Middle frontal gyrus (tissue), 1 donor: ENCODE measurements around the gene RNF150.
"Not testable (repeated sequence)": the region's sequence is repeated elsewhere in the genome, so short reads cannot be mapped to it uniquely, and the experiment has no call there.

Source experiments
- DNase-seq: peaks from one replicate; pipeline ENCODE4 v3.0.0-alpha.2; 2015; ENCODE audit warnings: low spot score; ENCODE audit errors: extremely low spot score

Gene RNF150

GRCh38 chr4:141078871-141079270, 54.4 kb downstream of the RNF150 start:
- DNase-seq, result no peak

DNA sequence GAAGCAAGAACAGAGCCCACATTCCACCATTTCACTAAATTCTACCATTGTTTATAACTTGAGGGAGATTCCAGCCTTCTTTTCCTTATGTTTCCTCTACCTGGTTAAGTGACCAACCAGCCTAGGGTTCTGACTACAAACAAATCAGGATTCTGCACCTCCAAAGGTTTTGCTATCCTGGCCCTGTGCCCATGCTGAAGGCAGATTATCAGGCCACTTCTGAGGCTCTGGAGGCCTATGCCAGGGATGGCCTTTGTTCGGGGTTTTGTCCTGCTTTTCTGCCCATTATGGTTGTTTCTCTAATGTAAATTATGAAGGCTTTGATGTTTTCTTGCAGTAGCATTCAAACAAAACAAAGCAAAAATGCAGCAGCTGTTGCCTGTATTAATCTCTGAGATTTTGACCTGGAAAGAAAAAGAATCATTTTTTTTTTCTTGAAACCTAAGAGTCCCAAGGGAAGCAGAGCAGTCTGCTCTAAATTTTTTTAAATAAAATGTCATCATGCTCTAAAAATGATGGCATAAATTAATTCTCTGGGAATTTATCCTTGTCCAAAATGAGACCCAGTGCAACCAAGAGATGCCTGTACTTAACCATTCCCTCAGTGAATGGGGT, 55.6 kb downstream of the RNF150 start:
- no peak for DNase-seq

GRCh38 chr4:141075553-141075952, 57.7 kb downstream of the RNF150 start:
- DNase-seq, result no peak

GRCh38 chr4:141074098-141074878, 59.0 kb downstream of the RNF150 start:
- DNase-seq, result no peak

- DNase-seq, result no peak
Measured at GRCh38 chr4:141066690-141067089, 66.6 kb downstream of the RNF150 start.

DNA sequence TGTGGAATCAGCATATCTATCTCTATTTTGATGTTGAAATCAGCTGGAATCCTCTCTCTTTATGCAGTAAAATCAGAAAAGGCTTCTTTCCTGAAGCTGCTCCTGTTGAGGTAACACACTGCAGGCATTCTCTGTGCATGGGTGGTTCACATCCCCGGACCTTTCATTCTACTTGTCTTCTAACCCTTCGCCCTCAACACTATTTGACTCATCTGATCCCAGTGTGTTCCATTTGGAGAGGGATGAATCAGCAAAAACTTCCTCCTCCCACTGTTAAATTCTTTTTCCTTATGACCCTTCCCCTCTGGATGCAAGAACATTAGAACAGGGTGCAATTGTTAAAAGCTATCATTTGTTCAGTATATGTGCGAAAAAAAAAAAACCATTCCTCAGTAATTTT, 67.4 kb downstream of the RNF150 start:
- no peak for DNase-seq

DNA sequence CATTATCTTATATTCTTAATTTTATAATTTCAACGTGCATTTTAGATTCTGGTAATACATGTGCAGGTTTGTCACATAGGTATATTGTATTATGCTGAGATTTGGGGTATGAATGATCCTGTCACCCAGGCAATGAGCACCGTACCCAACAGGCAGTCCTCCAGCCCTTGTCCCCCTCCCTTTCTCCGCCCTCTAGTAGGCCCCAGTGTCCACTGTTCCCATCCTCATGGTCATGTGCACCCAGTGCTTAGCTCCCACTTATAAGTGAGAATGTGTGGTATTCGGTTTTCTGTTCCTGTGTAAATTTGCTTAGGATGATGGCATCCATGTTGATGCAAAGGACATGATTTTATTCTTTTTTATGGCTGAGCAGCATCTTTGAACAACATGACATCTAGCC, 70.6 kb downstream of the RNF150 start:
- DNase-seq, result no peak

DNA sequence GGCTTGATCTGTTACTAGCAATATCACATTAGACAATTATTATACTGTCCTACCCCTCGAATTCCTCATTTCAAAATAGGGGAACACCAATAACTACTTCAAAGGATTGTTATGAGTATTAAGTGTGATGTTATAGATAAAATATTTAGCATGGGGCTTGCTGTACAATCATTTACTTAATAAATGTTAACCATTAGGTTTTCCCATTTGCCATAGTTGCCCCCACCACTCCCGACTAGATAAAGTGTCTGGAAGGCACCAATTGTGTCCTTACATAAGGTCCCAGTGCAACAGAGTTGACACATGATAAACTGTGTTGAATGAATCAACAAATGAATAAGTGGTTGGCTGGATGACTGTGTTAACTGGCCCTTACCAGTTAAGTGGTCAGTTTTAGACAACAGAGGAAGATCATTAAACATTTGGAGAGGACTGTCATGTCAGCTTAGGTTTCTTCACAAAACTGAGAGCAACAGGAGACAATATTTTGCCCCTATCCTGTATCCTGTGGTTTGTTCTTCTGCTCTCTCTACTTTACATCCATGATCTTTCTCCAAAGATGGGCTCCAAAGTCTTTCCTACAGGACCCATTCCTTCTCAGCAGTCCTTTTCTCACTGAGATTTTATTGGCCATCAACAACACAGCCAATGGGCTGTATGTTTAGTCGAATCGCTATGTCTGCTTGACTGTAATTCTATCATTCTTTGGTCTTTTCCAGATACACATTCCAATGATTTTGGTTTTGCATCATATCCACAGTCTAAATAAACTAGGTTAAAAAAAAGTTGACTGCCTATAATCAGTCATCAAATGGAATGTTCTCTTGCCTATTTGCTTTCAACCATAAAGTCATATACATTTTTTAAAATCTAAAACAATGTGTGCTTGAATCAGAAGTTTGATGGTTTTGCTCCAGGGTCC, 74.4 kb downstream of the RNF150 start:
- no peak for DNase-seq

- no peak for DNase-seq
Measured at GRCh38 chr4:141057582-141057981, 75.7 kb downstream of the RNF150 start.

DNA sequence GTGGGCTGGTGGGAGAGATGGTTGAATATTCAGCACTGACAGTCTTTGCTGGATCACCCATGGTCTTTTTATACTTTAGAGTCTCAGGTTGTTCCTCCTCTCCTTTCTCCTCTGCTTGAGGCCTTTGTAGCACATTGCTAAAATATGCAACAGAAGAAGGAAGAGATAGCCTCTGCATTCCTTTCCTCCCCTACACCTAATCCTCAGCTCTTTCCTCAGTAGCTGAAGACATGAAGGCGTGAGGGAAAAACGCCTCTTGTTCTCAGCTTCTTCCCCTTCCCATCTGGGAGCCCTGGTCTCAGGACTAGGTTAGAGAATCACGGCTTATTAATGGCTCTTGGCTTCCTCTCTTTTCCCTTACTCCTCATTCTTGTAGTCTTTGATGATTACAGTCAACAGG, 76.8 kb downstream of the RNF150 start:
- DNase-seq, result no peak

- DNase-seq, result no peak
Measured at GRCh38 chr4:141054446-141054845, 78.8 kb downstream of the RNF150 start.

DNA sequence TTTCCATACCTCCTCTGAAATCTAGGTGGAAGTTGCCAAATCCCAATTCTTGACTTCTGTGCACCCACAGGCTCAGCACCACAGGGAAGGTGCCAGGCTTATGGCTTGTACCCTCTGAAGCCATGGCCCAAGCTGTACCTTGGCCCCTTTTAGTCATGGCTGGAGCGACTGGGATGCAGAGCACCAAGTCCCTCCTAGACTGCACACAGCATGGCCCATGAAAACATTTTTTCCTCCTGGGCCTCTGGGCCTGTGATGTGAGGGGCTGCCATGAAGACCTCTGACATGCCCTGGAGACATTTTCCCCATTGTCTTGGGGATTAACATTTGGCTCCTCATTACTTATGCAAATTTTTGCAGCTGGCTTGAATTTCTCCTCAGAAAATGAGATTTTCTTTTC, 82.3 kb downstream of the RNF150 start:
- DNase-seq, result not testable (repeated sequence)

GRCh38 chr4:141047228-141047884, 85.9 kb downstream of the RNF150 start:
- DNase-seq, result no peak

- DNase-seq, result peak; percentile 24
Measured at GRCh38 chr4:141046255-141046654, 87.0 kb downstream of the RNF150 start.

DNA sequence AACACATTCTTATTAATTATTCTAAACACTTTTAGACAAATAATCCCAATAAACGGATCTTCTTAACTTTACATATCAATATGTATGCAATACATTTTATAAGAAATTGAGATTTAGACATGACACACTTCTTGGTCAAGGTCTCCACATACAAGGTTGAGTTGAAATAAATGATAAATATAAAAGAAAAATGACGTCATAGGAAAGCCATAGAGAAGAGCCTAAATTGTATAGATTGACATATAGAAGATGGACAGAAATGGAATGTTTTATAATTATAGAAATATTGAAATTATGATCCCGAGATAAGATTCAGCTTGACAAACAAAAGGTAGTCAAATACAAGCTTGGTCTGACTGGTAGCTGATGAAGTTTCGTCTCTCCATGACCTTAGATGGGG, 87.4 kb downstream of the RNF150 start:
- no peak for DNase-seq

- DNase-seq, result no peak
Measured at GRCh38 chr4:141041021-141041476, 92.2 kb downstream of the RNF150 start.

DNA sequence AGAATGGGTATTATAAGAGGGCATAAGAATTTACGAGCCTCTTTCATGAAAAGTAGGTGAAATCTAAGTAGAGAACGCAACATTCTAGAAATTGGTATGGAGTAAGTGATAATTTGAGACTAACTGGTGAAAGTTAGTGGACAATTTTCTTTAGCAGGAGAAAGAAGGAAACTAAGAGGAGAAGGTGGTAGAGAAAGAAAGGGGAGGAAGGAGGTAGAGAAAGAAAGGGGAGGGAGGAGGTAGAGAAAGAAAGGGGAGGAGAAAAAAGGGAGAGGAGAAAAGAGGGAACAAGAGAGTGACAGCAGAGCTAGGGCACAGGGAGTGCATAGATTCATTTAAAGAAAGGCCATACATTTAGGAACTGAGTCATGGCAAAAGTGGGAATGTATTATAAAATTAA, 94.1 kb downstream of the RNF150 start:
- no peak for DNase-seq

- no peak for DNase-seq
Measured at GRCh38 chr4:141038428-141038827, 94.8 kb downstream of the RNF150 start.

GRCh38 chr4:141037446-141037845, 95.8 kb downstream of the RNF150 start:
- no peak for DNase-seq

GRCh38 chr4:141036786-141037185, 96.5 kb downstream of the RNF150 start:
- DNase-seq, result no peak

- DNase-seq, result no peak
Measured at GRCh38 chr4:141035920-141036319, 97.3 kb downstream of the RNF150 start.
